ENCODE results near the gene ATP10A.

ATP10A gene, protein sequence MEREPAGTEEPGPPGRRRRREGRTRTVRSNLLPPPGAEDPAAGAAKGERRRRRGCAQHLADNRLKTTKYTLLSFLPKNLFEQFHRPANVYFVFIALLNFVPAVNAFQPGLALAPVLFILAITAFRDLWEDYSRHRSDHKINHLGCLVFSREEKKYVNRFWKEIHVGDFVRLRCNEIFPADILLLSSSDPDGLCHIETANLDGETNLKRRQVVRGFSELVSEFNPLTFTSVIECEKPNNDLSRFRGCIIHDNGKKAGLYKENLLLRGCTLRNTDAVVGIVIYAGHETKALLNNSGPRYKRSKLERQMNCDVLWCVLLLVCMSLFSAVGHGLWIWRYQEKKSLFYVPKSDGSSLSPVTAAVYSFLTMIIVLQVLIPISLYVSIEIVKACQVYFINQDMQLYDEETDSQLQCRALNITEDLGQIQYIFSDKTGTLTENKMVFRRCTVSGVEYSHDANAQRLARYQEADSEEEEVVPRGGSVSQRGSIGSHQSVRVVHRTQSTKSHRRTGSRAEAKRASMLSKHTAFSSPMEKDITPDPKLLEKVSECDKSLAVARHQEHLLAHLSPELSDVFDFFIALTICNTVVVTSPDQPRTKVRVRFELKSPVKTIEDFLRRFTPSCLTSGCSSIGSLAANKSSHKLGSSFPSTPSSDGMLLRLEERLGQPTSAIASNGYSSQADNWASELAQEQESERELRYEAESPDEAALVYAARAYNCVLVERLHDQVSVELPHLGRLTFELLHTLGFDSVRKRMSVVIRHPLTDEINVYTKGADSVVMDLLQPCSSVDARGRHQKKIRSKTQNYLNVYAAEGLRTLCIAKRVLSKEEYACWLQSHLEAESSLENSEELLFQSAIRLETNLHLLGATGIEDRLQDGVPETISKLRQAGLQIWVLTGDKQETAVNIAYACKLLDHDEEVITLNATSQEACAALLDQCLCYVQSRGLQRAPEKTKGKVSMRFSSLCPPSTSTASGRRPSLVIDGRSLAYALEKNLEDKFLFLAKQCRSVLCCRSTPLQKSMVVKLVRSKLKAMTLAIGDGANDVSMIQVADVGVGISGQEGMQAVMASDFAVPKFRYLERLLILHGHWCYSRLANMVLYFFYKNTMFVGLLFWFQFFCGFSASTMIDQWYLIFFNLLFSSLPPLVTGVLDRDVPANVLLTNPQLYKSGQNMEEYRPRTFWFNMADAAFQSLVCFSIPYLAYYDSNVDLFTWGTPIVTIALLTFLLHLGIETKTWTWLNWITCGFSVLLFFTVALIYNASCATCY (N-terminal part only)

DNA sequence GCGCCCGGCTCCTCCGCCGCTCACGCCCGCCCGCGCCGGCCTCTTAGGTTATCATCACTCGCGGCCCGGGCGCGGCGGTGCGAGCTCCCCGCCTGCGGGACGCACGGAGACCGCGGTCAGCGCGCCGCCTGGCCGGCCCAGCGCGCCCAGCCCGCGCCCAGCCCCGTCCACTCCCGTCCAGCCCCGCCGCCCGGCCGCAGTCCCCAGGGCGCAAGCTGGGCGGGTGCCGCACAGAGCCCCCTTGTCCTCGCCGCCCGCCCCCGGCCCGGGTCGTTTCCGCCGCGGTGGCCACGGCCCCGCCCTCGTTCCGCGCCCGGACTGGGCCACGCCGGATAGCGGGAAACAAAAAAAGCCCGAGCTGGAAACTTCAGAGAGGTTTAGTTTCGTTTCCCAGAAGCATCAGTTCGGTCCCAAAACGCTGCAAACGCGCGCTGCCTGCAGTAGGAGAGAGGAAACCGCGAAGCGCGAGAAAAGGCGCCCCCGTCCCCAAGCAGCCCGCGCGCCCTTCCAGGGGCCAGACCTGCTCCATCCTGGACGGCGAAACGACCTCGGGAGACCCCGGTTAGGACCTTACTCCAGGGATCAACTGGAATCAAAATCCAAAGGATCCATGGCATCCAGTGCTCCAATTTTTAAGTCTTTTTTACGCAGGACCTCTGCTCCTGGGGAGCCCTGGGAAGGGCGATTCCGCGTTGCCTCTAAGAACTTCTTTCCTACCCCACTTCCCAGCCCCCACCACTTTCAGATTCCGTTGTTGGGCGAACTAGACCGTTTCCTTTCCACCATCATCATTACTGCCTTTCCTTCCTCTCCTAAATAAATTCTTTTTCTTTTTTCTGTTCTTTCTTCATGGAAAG is at the start of gene ATP10A:
Gene ATP10A (minus strand): TSS at position 217 of the 857 bp plus-strand sequence. CDS start 231 bp downstream, outside the sequence.
- peak; percentile 56 for DNase-seq

DNA sequence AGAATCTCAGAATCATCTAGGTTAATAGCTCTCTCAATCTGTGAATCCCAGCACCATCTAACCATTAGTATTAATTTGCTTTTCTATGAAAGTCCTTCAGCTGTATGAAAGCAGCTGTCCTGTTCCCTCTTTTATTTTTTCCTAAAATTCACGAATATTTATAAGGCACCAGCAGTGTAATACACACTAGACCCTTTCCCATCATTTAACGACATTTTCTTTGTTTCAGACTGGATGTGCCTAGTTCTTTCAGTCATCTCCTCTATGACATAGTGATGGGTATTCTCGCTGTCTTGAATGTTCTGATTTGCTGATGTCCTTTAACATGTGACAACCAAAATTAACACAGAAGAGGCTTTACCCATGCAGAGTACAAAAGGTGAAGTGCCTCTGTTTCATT is 48.9 kb upstream of the ATP10A start:
- no peak for DNase-seq

- no peak for DNase-seq
Observed at GRCh38 chr15:25910832-25911231, 47.7 kb upstream of the ATP10A start.

DNA sequence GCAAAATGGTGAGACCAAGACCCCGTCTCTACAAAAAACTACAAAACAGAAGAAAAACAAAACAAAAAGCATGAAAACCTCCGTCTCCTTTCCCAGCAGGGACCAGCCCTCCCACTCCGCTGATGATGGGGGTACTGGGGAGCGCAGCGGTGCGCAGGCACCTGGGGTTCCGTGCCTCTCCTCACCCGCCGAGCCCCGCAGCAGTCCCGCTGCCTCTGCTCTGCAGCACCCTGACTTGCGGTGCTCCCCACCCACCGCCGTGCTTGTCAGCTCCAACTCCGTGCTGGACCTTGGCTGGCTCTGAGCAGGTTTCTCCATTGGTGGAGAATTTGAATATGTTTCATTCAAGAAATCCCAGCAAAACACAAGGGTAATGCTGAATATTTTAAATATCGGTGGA is 46.7 kb upstream of the ATP10A start:
- DNase-seq: no peak

GRCh38 chr15:25909325-25909724 is 46.2 kb upstream of the ATP10A start:
- DNase-seq: no peak

GRCh38 chr15:25905140-25905539 is 42.0 kb upstream of the ATP10A start:
- no peak for DNase-seq

DNA sequence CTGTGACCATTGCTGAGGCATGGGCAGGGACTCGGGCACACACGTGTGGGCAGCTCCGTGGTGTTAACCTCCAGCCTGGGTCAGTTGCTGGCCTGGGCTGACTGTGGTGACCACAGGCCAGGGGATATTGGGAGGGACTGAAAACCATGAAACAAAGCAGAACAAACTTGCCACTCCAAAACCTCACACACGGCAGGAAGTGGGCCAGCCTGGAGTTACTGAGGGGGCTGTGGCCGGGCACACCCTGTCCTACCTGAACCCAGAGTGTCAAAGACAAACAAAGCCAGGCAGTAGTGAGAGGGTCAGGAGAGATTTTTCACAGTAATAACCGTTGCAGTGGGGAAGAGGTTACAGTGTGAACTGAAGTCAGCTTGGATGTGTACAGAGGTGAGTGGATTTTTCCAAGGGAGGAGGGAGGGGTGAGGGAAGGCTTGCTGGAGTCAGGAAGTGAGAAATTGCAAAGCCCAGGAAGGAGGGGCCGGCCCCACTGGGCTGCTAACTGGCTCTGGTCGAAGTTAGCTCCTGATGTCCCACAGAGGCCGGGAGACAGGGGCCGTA is 40.0 kb upstream of the ATP10A start:
- DNase-seq: no peak

GRCh38 chr15:25901811-25902605 is 38.9 kb upstream of the ATP10A start:
- no peak for DNase-seq

GRCh38 chr15:25900901-25901300 is 37.8 kb upstream of the ATP10A start:
- DNase-seq: no peak

GRCh38 chr15:25900431-25900830 is 37.3 kb upstream of the ATP10A start:
- DNase-seq: no peak

DNA sequence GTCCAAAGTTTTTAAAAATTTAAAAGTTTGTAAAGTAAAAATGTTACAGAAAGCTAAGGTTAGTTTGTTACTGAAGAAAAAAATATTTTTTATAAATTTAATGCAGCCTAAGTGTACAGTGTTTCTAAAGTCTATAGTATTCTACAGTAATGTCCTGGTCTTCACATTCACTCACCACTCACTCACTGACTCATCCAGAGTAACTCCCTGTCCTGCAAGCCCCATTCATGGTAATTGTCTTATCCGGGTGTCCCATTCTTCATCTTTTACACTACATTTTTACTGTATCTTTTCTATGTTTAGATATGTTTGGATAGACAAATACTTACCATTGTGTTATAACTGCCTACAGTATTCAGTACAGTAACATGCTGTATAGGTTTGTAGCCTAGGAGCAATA is 36.7 kb upstream of the ATP10A start:
- no peak for DNase-seq

DNA sequence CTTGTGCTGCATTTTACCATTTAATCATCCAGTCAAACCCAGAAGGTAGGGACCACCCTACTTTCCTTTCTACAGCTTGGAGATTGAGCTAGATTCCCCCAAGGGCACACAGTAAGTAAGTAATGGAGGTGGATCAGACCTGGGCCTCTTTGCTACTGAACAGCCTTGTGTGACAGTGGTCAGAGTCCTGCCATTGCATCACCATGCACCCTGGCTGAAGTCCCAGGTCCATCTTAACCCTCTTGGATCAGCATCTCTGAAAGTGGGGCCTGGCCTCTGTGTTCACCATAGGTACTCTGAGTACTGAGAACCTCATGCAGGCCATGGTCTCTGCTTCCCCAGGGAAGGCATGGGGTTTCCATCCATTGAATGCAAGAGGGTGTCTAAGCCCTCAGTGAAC is 34.5 kb upstream of the ATP10A start:
- DNase-seq: no peak

DNA sequence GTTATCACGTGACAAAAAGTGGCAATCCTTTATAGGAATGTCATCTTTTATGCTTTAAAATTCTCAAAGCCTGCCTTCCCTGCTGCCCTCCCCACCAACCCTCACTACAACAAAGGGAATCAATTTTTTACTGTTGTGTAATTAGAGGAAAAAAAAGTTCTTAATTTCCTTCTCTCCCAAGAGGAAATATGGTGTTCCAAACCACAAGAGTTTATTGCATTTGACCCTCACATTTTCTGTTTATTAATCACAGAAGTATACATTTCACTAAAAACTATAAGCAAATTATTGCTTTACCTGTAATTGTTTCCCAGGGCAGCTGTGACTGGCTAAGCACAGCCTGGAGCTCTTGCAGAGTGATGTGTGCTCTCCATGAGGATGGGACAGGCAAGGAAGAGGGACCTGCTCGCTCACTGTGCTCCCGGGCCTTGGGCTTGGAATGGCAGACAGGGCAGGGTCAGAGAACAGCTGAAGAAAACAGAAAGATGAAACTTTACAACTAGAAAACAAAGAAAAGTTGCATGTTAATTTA is 31.3 kb upstream of the ATP10A start:
- no peak for DNase-seq

GRCh38 chr15:25893596-25893995 is 30.5 kb upstream of the ATP10A start:
- no peak for DNase-seq

GRCh38 chr15:25892126-25892525 is 29.0 kb upstream of the ATP10A start:
- DNase-seq: no peak

GRCh38 chr15:25891081-25891480 is 28.0 kb upstream of the ATP10A start:
- DNase-seq: no peak

DNA sequence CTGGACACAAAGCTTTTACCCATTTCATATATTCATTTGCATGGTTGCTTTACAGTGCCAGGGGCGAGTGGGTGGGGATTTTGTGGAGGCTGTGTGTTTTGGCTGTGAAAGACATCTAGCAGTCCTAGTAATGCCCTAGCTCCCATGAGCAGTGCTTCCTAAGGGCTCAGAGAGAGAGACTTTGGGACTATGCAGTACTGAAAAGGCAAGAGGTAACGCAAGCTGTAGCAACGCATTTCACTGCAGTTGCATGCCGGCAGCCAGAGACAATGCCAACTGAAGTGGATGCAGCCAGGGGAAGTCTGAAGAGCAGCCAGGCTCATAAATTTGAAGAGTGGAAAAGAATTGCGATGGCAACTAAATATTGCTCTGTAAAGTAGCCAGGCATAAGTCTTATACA is 27.4 kb upstream of the ATP10A start:
- no peak for DNase-seq

- no peak for DNase-seq
Observed at GRCh38 chr15:25887870-25888269, 24.7 kb upstream of the ATP10A start.

GRCh38 chr15:25886498-25887140 is 23.5 kb upstream of the ATP10A start:
- DNase-seq: no peak

DNA sequence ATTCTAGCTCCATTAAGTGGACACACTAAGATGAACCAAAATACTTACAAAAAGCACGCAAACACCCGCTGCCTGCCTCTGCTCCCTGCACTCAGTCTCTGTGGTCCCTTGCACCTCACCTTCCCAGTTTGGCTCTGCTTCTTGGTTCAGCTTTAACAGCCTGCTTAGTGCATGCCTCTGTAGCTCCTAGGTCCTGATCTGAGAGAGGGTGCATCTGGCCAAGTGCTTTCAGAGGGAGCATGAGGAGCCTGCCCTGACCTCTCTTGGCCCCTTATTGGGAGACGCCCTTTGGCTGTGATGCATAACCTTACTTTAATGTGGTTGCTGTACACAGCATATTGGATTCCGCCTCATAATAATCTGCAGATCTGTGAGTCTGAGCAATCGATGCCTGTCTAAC is 21.2 kb upstream of the ATP10A start:
- DNase-seq: no peak
